GM12874 (cell line): ENCODE measurements around the gene REPS2.

ENCODE experiments used
- CTCF ChIP-seq: IDR thresholded peaks from 2 replicates; pipeline ENCODE4 v1.5.1; 2011; ENCODE audit warnings: low read depth, mild to moderate bottlenecking, control low read depth, low read length, moderate library complexity; ENCODE audit not compliant: insufficient read depth

REPS2 gene

GRCh38 chrX:17007134-17007768, 60.8 kb downstream of the REPS2 start:
- TF ChIP-seq CTCF, result peak; percentile 46

- no peak for TF ChIP-seq CTCF
These were observed 63.6 kb downstream of the REPS2 start for GRCh38 chrX:17009856-17010625.

- no peak for TF ChIP-seq CTCF
These were observed 66.0 kb downstream of the REPS2 start for GRCh38 chrX:17012465-17012864.

- no peak for TF ChIP-seq CTCF
These were observed 67.8 kb downstream of the REPS2 start for GRCh38 chrX:17014216-17014615.

GRCh38 chrX:17017134-17017533, 70.7 kb downstream of the REPS2 start:
- TF ChIP-seq CTCF, result no peak

- no peak for TF ChIP-seq CTCF
These were observed 73.9 kb downstream of the REPS2 start for GRCh38 chrX:17020356-17020755.

- no peak for TF ChIP-seq CTCF
These were observed 74.7 kb downstream of the REPS2 start for GRCh38 chrX:17020851-17021821.
